Measurements from ENCODE around the gene FBXO36. TPM values are rescaled to one million over a fixed set of nuclear protein-coding genes. Genes with fewer than 3 reads are reported as not detected.
"Not testable (repeated sequence)": the region's sequence is repeated elsewhere in the genome, so short reads cannot be mapped to it uniquely, and the experiment has no call there.

The FBXO36 gene
- total RNA-seq, 4 donors from 2014 or later: 0.79 to 2.7 (median 1.3) TPM

GRCh38 chr2:229956491-229956890, 34.2 kb downstream of the FBXO36 start:
- Histone ChIP-seq H3K4me3 (no peak overlapping the region), H3K9me3 (no peaks in the 10 kb centered on the region), H3K36me3 (no peaks in the 10 kb centered on the region), H3K4me1 (no peaks in the 10 kb centered on the region), H3K27me3 (no peaks in the 10 kb centered on the region), H3K27ac (no peak overlapping the region)
- no peak for DNase-seq
- 83 to 84% methylated on average over 3 of the region's 3 CpGs for WGBS, 2 donors
- intact Hi-C loops (cut with DNase I): no loop called here
- no peak for TF ChIP-seq CTCF (IDR thresholded peaks at IDR 0.05)
- TF ChIP-seq POLR2A (IDR thresholded peaks at IDR 0.05): no peak

- H3K27me3 ChIP-seq; DNase-seq; H3K27ac ChIP-seq; intact Hi-C loops (cut with DNase I); H3K36me3 ChIP-seq; H3K9me3 ChIP-seq; H3K4me1 ChIP-seq; H3K4me3 ChIP-seq: not testable (repeated sequence)
- WGBS, 2 donors: 86 to 93% methylated on average over 9 of the region's 9 CpGs
Observed at GRCh38 chr2:229963596-229963995, 41.3 kb downstream of the FBXO36 start.

GRCh38 chr2:229969921-229970320, 47.6 kb downstream of the FBXO36 start:
- Histone ChIP-seq H3K9me3 (no peaks in the 10 kb centered on the region), H3K4me3 (no peak overlapping the region), H3K4me1 (peaks cover 0 to 8% (median 0%) of the 10 kb centered on the region in 3 donors), H3K27me3 (no peaks in the 10 kb centered on the region), H3K36me3 (no peaks in the 10 kb centered on the region), H3K27ac (no peak overlapping the region)
- DNase-seq: no peak
- intact Hi-C loops (cut with DNase I): no loop called here
- 72 to 76% methylated on average over 3 of the region's 3 CpGs for WGBS, 2 donors
- TF ChIP-seq POLR2A (IDR thresholded peaks at IDR 0.05) (no peak), CTCF (IDR thresholded peaks at IDR 0.05) (no peak)

GRCh38 chr2:229970406-229970805, 48.1 kb downstream of the FBXO36 start:
- intact Hi-C loops (cut with DNase I): no loop called here
- no peak overlapping the region for H3K4me3 ChIP-seq
- no peaks in the 10 kb centered on the region for H3K9me3 ChIP-seq
- WGBS, 2 donors: 78 to 86% methylated on average over 3 of the region's 3 CpGs
- H3K27ac ChIP-seq: no peak overlapping the region
- H3K4me1 ChIP-seq: peaks cover 0 to 8% (median 0%) of the 10 kb centered on the region in 3 donors
- TF ChIP-seq CTCF (IDR thresholded peaks at IDR 0.05) (no peak), POLR2A (IDR thresholded peaks at IDR 0.05) (no peak)
- no peaks in the 10 kb centered on the region for H3K36me3 ChIP-seq
- no peaks in the 10 kb centered on the region for H3K27me3 ChIP-seq
- no peak for DNase-seq

GRCh38 chr2:229971298-229971790, 49.0 kb downstream of the FBXO36 start:
- intact Hi-C loops (cut with DNase I): no loop called here
- no peak overlapping the region for H3K27ac ChIP-seq
- H3K36me3 ChIP-seq: no peaks in the 10 kb centered on the region
- DNase-seq: no peak
- TF ChIP-seq POLR2A (IDR thresholded peaks at IDR 0.05) (no peak), CTCF (IDR thresholded peaks at IDR 0.05) (no peak)
- 90 to 91% methylated on average over 3 of the region's 3 CpGs for WGBS, 2 donors
- peaks cover 0 to 8% (median 0%) of the 10 kb centered on the region in 3 donors for H3K4me1 ChIP-seq
- H3K27me3 ChIP-seq: no peaks in the 10 kb centered on the region
- no peak overlapping the region for H3K4me3 ChIP-seq
- no peaks in the 10 kb centered on the region for H3K9me3 ChIP-seq

- Histone ChIP-seq H3K27me3 (no peaks in the 10 kb centered on the region), H3K27ac (no peak overlapping the region), H3K4me1 (peaks cover 0 to 8% (median 0%) of the 10 kb centered on the region in 3 donors), H3K9me3 (no peaks in the 10 kb centered on the region), H3K4me3 (no peak overlapping the region), H3K36me3 (no peaks in the 10 kb centered on the region)
- WGBS, 2 donors: 40% methylated on average over 6 of the region's 6 CpGs
- no peak for DNase-seq
- no peak for TF ChIP-seq CTCF (IDR thresholded peaks at IDR 0.05)
- no peak for TF ChIP-seq POLR2A (IDR thresholded peaks at IDR 0.05)
- intact Hi-C loops (cut with DNase I): no loop called here
Observed at GRCh38 chr2:229974266-229974665, 52.0 kb downstream of the FBXO36 start.

Measured in esophagus squamous epithelium (tissue), 5 donors.